ENCODE measurements around the gene EPHB6. TPM values are rescaled to one million over a fixed set of nuclear protein-coding genes. Genes with fewer than 3 reads are reported as not detected.

EPHB6 gene
- total RNA-seq, 2 experiments from 2014 or later = 7.0 TPM

- no peaks in the 10 kb centered on the region for H3K9me3 Mint-ChIP-seq (ENCODE audit: insufficient read depth)
- peaks cover 13% of the 10 kb centered on the region for H3K27me3 Mint-ChIP-seq (ENCODE audit: low read depth)
- CTCF ChIA-PET = no interaction called here
- DNase-seq = no peak
- no peak overlapping the region for H3K27ac Mint-ChIP-seq
- POLR2A ChIA-PET = no interaction called here
- H3K36me3 Mint-ChIP-seq (ENCODE audit: low read depth) = no peaks in the 10 kb centered on the region
- no peak overlapping the region for H3K4me3 Mint-ChIP-seq
- no peak for ATAC-seq
- no peaks in the 10 kb centered on the region for H3K4me1 Mint-ChIP-seq (ENCODE audit: low read depth)
These were observed 62.6 kb downstream of the EPHB6 start for GRCh38 chr7:142917447-142917846.

DNA sequence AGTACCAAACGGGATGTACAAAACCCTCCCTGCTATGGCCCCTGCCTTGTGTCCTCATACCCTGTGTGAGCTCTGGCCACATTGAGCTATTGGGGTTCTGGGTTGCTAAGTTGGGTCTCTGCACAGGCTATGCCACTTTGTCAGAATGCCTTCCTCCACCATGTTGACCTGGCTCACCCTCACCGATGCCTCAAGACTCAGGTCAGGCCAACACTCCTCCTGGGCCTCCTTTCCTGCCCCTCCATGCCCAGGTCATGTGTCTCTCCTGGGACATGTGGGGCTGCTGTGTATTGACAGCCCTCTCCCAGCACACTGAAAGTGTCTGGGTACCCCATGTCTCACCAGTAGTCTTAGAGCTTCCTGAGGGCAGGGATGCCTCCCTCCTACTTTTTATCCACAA is 64.0 kb downstream of the EPHB6 start:
- Mint-ChIP-seq H3K4me1 (ENCODE audit: low read depth) (no peaks in the 10 kb centered on the region), H3K36me3 (ENCODE audit: low read depth) (no peaks in the 10 kb centered on the region), H3K4me3 (no peak overlapping the region), H3K27ac (no peak overlapping the region), H3K27me3 (ENCODE audit: low read depth) (peaks cover 14% of the 10 kb centered on the region), H3K9me3 (ENCODE audit: insufficient read depth) (no peaks in the 10 kb centered on the region)
- no peak for DNase-seq
- POLR2A ChIA-PET = no interaction called here
- CTCF ChIA-PET = no interaction called here
- no peak for ATAC-seq

DNA sequence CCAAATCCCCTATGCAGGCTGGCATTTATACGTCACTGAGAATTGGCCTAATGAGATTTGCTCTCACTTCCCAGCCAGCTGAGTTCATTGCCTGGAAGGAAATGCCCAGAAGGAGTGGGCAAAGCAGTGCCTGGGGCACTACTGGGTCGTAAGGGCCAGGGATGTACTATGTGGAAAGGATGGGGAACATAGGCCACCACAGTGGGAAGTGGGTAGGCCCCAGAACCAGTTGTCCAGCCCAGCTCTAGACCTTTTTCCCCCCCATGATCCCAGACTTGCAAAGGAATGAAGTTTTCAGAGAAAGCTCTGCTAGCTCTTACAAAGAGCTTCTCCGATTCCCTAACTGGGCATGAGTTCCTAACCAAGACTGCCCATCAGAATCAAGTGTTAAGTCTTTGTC is 64.8 kb downstream of the EPHB6 start:
- no peak for DNase-seq
- Mint-ChIP-seq H3K27me3 (ENCODE audit: low read depth) (peaks cover 14% of the 10 kb centered on the region), H3K4me1 (ENCODE audit: low read depth) (no peaks in the 10 kb centered on the region), H3K9me3 (ENCODE audit: insufficient read depth) (no peaks in the 10 kb centered on the region), H3K4me3 (no peak overlapping the region), H3K27ac (no peak overlapping the region), H3K36me3 (ENCODE audit: low read depth) (no peaks in the 10 kb centered on the region)
- POLR2A ChIA-PET = no interaction called here
- CTCF ChIA-PET = no interaction called here
- ATAC-seq = no peak

Other genes with a start within 250 kb of the EPHB6 start
- not detected for gene PRSS1, start 105.6 kb upstream of the EPHB6 start, total RNA-seq
- not detected for gene PRSS2, start 84.1 kb upstream of the EPHB6 start, total RNA-seq
- gene TRPV6, start 30.7 kb downstream of the EPHB6 start, total RNA-seq = not detected
- gene TRPV5, start 78.7 kb downstream of the EPHB6 start, total RNA-seq = not detected
- not detected for gene LLCFC1, start 84.4 kb downstream of the EPHB6 start, total RNA-seq
- 1 to 10 TPM; 1.0 to 1.1 TPM for gene KEL, start 107.3 kb downstream of the EPHB6 start, total RNA-seq
- gene OR9A2, start 172.1 kb downstream of the EPHB6 start, total RNA-seq = not detected
- not detected for gene OR6V1, start 197.3 kb downstream of the EPHB6 start, total RNA-seq